Right kidney (tissue), 9 donors: ENCODE measurements around the gene AKAP7.
"Not testable (repeated sequence)": the region's sequence is repeated elsewhere in the genome, so short reads cannot be mapped to it uniquely, and the experiment has no call there.

Experiments used
- DNase-seq: peaks from one replicate; pipeline ENCODE4 v3.0.0-alpha.2; 2016
- long read RNA-seq, 8 donors: transcript quantifications; one replicate each; lab custom pipeline, GENCODE V29; 2026

Gene AKAP7
- long read RNA-seq, donor 1, partial matches to known transcripts: 0 of 1 reads
- long read RNA-seq, donor 1, other reads (novel, unspliced or antisense): 0 of 1 reads
- long read RNA-seq, donor 2, partial matches to known transcripts: 0 of 1 reads
- long read RNA-seq, donor 2, other reads (novel, unspliced or antisense): 0 of 1 reads
- long read RNA-seq, donor 3, partial matches to known transcripts: 0 of 1 reads
- long read RNA-seq, donor 3, other reads (novel, unspliced or antisense): 0 of 1 reads
- long read RNA-seq, donor 4, partial matches to known transcripts: 0 of 1 reads
- long read RNA-seq, donor 4, other reads (novel, unspliced or antisense): 0 of 1 reads
- long read RNA-seq, donor 5, partial matches to known transcripts: 0 of 2 reads
- long read RNA-seq, donor 5, other reads (novel, unspliced or antisense): 0 of 2 reads
- long read RNA-seq, donor 6, partial matches to known transcripts: 6 of 7 reads
- long read RNA-seq, donor 6, other reads (novel, unspliced or antisense): 0 of 7 reads
- long read RNA-seq, donor 7, partial matches to known transcripts: 0 of 2 reads
- long read RNA-seq, donor 7, other reads (novel, unspliced or antisense): 0 of 2 reads
- long read RNA-seq, donor 8, partial matches to known transcripts: 0 of 1 reads
- long read RNA-seq, donor 8, other reads (novel, unspliced or antisense): 0 of 1 reads

DNA sequence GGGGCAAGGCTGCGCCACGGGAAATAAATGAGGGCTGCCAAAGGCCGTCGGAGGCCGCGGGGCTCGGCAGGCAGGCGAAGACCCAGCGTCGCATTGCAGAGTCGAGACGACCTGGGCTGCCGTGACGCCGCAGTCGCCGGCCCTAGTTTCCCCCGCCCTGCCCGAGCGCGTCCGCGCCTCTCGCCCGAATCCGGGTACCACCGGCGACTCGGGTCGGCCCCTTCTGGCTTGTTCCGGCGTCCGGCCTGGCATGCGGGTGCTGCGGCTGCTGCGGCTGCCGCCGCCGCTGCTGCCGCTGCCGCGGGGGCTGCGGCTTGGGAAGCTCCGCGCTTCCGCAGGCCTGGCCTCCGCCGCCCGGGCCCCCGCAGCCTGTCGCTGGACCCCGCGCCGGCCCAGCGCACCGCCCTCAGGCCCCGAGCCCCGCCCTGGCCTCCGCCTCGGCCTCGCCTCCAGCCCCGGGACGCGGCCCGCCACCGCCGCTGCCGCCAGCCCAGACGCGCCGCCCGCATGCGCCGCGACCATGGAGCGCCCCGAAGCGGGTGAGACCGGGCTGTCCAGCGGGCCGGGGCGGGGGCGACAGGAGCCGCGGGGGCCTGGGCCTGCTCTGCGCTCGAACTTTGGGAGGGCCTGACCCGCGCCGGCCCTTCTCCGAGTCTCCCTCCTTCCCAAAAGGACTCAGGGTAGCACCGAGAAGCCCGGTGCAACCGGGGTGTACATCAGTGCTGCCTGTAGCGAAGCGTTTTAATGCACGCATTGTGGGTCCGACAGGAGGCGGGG, at the start of gene AKAP7:
AKAP7 (plus strand) TSS at position 224 of the 777 bp plus-strand sequence; CDS start at position 521, 297 bp downstream.
- DNase-seq: peak; percentile 91

DNA sequence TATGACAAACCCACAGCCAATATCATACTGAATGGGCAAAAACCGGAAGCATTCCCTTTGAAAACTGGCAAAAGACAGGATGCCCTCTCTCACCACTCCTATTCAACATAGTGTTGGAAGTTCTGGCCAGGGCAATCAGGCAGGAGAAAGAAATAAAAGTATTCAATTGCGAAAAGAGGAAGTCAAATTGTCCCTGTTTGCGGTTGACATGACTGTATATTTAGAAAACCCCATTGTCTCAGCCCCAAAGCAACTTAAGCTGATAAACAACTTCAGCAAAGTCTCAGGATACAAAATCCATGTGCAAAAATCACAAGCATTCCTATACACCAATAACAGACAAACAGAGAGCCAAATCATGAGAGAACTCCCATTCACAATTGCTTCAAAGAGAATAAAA, 44.9 kb upstream of the AKAP7 start:
- not testable (repeated sequence) for DNase-seq

DNA sequence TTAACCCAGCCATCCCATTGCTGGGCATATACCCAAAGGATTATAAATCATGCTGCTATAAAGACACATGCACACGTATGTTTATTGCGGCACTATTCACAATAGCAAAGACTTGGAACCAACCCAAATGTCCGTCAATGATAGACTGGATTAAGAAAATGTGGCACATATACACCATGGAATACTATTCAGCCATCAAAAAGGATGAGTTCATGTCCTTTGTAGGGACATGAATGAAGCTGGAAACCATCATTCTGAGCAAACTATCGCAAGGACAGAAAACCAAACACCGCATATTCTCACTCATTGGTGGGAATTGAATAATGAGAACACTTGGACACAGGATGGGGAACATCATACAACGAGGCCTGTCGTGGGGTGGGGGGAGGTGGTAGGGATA, 43.3 kb upstream of the AKAP7 start:
- not testable (repeated sequence) for DNase-seq

DNA sequence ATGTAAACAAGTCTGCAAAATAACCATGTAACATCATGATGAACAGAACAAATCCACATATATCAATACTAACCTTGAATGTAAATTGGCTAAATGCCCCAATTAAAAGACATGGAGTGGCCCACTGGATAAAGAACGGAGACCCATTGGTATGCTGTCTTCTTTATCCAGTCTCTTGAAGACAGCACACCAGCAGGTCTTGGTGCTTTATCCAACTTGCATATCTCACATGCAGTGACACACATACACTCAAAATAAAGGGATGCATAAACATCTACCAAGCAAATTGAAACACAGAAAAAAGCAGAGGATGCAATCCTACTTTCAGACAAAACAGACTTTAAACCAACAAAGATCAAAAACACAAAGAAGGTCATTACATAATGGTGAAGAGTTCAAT, 41.9 kb upstream of the AKAP7 start:
- DNase-seq: no peak

DNA sequence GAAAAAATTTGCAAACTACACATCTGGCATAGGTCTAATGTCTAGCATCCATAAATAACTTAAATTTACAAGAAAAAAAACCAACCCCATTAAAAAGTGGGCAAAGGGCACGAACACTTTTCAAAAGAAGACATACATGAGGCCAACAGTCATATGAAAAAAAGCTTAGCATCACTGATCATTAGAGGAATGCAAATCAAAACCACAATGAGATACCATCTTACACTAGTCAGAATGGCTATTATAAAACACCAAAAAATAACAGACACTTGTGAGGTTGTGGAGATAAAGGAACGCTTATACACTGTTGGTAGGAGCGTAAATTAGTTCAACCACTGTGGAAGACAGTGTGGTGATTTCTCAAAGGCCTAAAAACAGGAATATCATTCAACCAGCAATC, 38.5 kb upstream of the AKAP7 start:
- no peak for DNase-seq

DNA sequence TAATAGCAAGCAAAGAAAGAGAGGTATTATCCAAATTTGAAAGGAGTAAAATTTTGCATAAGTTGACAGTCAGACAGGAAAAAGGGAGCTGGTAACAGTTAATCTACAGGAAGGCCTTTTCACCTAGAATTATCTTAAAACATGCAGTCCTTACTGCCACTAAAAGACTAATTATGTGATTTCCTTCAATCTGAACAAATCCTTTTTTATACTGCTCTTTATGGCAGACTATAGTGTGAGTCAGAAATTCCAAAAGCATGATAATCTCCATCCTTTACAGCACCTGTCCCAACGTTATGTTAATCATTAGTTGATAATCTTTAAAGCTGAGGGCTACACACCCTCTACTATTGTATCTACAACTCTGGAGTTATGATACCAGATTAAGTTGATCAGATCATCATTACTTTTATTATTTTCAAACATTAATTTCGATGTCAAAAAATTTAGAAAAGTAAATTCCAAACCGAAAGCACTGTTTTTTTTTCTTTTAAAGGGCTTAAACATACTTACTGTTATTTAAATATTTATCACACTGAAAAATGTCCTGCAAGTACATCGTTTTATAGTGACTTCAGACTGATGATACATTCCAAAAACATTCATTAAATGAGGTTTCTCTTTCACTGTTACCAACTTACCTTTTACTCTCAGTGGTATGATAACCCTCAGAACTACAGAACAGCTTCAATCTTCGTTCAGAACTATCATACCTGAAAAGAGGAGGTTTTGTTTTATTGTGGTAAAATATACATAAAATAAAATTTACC, 33.2 kb upstream of the AKAP7 start:
- DNase-seq: no peak

DNA sequence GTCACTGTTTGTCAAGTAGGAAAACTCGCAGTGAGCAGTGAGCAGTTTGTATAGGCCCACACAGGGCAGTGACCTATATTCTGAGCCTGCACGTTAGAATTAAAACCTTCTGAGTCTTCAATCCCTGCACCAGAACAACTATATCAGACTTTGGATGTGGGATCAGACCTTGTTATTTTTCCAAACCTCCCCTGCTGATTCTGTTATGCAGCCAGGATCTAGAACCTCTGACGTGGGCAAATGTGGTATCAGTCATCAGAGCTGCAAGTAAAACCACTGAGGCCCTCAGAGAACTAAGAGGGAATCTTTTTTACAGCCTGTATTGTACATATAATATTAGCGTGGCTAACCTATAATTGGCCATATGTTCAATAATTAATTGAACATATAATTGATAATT, 32.0 kb upstream of the AKAP7 start:
- DNase-seq: no peak

DNA sequence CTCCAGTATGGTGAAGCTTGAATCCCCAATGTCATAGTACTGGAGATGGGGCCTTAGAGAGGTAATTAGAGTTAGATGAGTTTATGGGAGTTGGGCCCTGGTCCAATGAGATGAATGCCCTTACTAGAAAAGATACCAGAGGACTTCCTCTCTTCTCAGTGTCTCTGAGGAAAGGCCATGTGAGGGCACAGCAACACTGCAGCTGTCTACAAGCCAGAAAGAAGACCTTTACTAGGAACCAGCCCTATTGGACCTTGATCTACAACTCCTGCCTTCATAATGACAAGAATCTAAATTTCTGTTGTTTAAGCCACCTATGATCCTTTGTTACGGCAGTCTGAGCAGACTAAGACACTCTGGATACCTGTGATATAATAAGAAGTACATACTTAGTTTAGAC, 31.4 kb upstream of the AKAP7 start:
- no peak for DNase-seq

DNA sequence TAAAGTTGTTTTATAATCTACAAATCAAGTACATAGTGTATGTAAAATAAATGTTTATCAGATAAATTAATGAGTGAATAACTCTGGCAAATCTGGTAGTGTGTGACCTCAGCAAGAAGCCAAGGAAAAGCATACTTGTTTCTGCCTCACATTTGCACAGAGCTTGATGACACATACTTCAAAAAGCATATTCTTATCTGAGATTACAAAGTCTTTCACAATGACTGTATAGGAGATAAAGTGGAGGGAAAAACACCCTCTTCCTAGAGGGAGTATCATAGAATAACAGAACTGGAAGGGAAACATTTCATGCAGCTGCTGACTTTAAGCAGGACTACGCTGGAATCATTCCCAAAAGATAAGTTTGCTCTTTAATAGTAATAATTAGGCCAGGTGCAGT, 28.1 kb upstream of the AKAP7 start:
- no peak for DNase-seq

DNA sequence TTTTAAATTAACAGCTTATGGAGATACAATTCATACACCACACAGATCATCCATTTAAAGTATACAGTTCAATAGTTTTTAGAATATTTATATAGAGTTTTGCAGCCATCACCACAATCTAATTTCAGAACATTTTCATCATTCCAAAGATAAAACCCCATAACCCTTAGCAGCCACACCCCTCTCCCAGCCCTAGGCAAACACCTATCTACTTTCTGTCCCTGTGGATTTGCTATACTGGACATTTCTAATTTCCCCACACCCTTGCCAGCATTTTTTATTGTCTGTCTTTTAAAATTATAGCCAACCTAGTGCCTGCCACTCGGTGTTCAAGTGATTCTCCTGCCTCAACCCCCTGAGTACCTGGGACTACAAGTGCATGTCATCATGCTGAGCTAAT, 23.0 kb upstream of the AKAP7 start:
- DNase-seq: no peak

DNA sequence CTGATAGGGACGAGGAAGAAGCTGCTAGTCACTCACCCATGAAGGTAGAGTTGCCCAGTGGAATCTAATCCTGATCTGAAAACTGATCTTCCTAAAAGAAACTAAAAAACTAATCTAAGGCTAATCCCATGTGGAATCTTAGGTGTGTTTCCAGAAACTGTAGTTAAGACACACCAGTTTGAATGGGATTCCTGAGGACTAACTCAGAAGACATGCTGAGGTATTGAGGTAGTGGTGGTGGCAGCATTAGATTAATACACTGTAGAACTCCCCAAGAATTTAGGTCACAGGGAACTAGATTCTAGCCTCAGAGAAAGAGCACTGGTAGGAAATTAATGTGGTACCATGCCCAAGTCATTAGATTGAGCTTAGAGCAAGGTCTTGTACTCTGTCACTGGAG, 19.6 kb upstream of the AKAP7 start:
- no peak for DNase-seq

DNA sequence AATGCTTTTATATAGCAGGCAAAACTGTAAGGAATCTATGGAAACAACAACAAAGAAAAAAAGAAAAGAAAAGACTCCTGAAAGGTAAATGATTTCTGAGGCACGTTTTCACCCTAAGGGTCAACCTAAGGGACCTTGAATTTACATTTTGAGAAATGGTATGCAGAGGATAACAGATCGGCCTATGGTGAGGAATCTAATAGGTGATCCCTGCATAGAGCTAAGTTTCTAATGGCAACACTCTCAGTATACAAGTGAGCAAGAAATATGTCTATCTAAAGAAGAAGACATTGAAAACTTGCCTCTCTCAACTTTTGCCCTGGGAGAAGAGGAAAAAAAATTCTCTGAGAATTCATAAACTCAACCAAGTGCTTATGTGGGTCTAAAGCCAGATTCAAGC, 18.9 kb upstream of the AKAP7 start:
- no peak for DNase-seq

DNA sequence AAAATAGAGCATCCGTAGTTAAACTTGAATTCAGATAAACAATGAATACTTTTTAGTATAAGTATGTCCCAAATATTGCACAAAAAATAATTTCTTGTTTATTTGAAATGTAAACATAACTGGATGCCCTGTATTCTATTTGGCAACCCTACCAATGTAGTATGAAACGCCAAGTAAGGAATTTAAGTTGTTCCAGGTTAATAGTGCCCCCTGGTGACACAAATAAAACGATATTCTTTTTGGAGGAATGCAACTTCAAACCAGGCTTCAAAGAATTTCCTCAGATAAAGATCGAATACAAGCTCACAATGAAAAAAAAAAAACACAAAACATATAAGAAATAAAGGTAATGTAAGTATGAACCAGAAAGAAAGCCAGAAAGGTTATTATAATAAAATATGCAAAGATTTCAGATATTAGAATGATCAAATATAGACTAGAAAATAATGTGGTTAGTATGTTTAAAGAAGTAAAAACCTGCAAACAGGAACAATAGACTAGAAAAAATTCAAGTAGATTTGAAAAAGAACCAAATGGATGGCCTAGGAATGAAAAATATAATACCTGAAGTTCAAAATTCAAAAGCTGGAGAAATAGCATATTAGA, 18.4 kb upstream of the AKAP7 start:
- no peak for DNase-seq

DNA sequence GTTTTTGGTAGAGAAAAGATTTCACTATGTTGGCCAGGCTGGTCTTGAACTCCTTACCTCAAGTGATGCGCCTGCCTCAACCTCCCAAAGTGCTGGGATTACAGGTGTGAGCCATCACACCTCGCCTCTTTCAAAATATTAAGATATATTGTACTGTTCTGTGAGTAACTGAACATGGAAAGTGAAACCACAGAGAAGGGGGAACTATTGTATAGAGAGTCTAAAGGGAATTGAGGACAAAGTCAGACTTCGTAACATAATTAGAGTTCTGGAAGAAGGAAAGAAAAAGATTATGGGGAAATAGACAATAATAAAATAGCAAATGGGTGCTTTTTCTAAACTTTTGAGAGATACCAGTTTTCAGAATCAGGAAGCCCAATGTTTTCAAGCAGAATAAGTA, 17.4 kb upstream of the AKAP7 start:
- DNase-seq: no peak

DNA sequence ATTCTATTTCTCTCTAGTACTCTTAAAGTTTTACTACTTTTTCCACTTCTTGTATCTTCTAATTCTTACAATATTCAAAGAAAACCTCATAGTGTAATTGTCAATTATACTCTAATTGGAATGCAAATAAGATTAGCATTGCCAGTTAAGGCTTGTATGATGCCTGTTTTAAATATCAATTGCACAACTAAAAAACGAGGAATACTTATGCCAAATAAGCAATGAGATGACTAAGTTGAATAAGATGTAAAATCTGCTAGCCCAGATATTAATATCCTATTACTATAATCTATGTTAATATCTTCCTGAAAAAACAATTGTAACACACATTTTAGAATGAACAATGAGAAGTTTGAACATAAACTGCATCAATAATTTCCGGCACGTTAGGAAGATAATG, 13.3 kb upstream of the AKAP7 start:
- DNase-seq: no peak

DNA sequence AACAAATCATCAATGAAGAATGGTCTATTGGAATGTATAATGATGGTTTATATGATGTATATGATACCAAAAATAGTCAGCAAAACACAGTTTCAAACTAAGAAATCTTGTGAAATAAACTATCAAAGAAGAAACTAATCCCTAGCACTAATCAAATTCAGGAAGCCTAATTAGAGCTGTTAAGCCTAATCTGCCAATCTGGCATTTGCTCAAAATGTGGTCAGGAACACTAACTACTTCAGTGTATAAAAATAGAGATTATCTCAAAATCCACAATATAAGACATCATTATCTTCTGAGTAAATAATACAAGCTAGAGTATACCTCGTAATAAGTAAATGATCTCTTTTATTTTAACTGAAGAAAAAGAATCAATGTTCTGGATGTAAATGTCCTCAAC, 12.8 kb upstream of the AKAP7 start:
- DNase-seq: no peak

DNA sequence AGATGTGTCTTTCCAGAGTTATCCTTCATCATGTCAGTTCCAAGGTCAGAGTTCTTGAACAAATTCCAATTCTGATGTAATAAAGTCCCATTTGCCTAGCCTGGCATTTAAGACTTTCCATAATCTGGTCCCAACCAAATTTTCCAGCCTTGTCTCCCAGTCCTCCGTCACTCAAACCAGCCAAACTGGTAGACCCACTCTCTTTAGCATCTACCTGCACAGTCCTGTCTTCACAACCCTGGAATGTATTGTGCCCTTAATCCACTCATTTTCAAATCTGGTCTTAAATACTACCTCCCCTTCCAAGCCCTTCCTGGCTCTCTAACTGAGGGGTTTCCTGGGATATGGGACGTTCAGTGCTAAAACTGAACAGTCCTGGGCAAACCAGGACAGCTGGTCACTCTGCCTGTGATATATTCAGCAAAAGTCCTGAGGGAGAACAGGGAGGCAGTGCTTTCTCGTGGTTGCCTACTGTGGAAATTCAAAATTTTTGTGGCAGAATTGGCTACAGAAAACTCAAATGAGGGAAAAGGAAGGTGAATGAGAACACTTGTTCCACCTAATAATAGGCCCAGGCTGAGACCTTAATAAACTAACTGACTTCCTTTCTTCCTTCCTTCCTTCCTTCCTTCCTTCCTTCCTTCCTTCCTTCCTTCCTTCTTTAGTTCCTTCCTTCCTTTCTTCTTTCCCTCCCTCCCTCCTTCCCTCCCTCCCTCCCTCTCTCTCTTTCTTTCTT, 10.8 kb upstream of the AKAP7 start:
- DNase-seq: no peak

DNA sequence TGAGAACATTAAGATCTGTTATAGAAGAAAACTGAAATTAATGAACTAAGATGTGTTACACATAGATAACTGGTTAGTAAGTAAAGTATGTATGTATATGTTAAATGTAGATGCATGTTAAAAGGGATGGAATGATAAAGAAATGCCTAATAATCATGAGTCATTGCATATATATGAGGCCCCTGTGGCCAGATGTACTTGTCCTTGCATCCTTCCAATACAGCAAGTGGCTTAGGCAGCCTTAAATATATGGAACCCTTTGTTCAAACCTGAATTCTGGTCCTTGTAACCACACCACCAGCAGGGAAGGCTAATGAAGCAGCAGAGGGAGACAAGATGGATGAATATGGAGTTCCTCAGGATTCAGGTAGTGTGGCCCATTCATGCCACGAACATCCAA, 9.8 kb upstream of the AKAP7 start:
- no peak for DNase-seq

DNA sequence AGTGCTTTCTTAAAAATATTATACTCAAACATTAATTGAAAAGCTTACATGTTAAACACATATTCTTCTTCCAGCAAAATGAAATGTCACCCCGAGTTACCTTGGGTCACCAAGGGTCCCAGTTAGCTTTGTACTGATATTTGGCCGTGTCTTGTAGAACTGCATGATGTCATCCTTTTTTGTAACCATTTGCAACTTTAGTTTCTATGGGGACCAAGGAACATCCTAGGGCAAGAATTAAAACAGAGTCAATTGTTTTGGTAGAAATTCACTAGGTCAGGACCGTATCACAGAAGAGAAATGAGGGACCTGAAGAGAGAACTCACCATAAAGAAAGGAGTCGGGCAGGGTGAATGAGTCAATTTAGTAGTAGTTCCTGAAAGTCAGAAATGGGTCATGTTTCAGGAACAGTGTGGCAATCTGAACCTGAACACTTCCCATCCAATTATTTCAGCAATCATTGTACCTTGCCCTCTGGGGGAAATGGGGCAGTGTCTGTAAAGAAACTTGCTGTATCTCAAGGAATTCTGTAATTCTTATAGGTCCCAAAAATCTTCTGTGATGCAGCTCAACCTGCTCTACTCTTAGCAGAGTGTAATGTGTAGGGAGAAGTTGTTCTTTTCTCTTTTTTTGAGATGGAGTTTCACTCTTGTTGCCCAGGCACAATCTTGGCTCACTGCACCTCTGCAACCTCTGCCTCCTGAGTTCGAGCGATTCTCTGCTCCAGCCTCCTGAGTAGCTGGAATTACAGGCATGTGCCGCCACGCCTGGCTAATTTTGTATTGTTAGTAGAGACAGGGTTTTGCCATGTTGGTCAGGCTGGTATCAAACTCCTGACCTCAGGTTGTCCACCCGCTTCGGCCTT, 5.3 kb upstream of the AKAP7 start:
- DNase-seq: no peak

DNA sequence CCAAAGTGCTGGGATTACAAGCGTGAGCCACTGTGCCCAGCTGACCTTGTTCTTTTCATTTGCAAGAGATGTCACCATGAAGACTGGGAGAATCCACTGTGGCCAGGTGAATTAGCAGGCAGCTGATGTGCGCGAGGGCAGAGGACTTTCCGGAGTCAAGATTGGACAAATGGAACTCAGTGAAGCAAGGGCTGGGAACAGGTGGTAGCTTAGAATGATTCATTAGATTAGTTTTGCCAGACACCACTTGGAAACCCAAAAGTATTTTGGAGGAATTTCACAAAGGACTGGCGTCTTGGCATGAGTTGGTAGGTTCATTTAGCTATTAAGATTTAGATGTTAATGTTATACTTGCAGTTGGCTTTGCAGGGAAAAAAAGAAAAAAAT, 4.7 kb upstream of the AKAP7 start:
- no peak for DNase-seq
